Panc1 (cell line): ENCODE data around the gene CLP1. TPM values are rescaled to one million over a fixed set of nuclear protein-coding genes. Genes with fewer than 3 reads are reported as not detected.

Experiments used
- ATAC-seq: fragments of 200-7000 bp; cut with Tn5 transposase; 2 replicates; pipeline ENCODE4 v1.9.1; 2020; ENCODE audit warnings: mild to moderate bottlenecking, moderate library complexity
- BruUV-seq: library from RNA; stranded (reverse); fragments of 400-500 nt; replicated peaks from 2 replicates; lab custom pipeline; 2021; lab: Mats Ljungman, UMichigan
- CTCF ChIA-PET: fragments of 300-600 bp; sonication (Branson Sonifier 250); formaldehyde crosslinking; loops from one replicate; lab custom pipeline; 2022; ENCODE audit warnings: antibody characterized with exemption; lab: Charles Lee
- POLR2A ChIA-PET: fragments of 300-600 bp; sonication (Branson Sonifier 250); formaldehyde crosslinking; loops from one replicate; lab custom pipeline; 2022; ENCODE audit warnings: antibody characterized with exemption; lab: Charles Lee
- DNase-seq: peaks from one replicate; pipeline ENCODE4 v3.0.0-alpha.2; 2010; ENCODE audit warnings: low read depth, low spot score
- H3K27ac ChIP-seq: 2 replicates; pipeline ENCODE4 v1.5.1; 2011; ENCODE audit warnings: mild to moderate bottlenecking, low read length, inconsistent platforms
- H3K27me3 ChIP-seq: fragments of 200-500 bp; sonication (Bioruptor generic); 2 replicates; pipeline ENCODE4 v1.6.0; 2014; ENCODE audit warnings: low read length, inconsistent platforms; ENCODE audit not compliant: control insufficient read depth, insufficient read depth
- H3K36me3 ChIP-seq: fragments of 200-500 bp; sonication (Bioruptor generic); 2 replicates; pipeline ENCODE4 v1.5.1; 2014; ENCODE audit warnings: inconsistent platforms, mild to moderate bottlenecking, low read length, moderate library complexity; ENCODE audit not compliant: control insufficient read depth, insufficient read depth
- H3K4me1 ChIP-seq: 2 replicates; pipeline ENCODE4 v1.5.1; 2011; ENCODE audit warnings: inconsistent platforms, mild to moderate bottlenecking, low read length, moderate library complexity; ENCODE audit not compliant: control insufficient read depth, insufficient read depth
- H3K4me3 ChIP-seq, 2 experiments: 2 replicates each; pipeline ENCODE4 v1.5.1; 2011 to 2012; ENCODE audit warnings: low read depth in 2 of 2, low read length in 2 of 2, mild to moderate bottlenecking in 2 of 2, inconsistent platforms in 1 of 2, moderate library complexity in 1 of 2
- H3K9me3 ChIP-seq: fragments of 200-500 bp; sonication (Bioruptor generic); 2 replicates; pipeline ENCODE4 v1.5.1; 2014; ENCODE audit warnings: low read depth, mild to moderate bottlenecking, inconsistent platforms, low read length, moderate library complexity; ENCODE audit not compliant: control insufficient read depth, insufficient read depth
- CTCF ChIP-seq: fragments of 450-650 bp; IDR thresholded peaks from 2 replicates; pipeline ENCODE4 v1.5.1; 2017; ENCODE audit warnings: mild to moderate bottlenecking
- POLR2AphosphoS5 ChIP-seq: IDR thresholded peaks from 2 replicates; pipeline ENCODE4 v1.6.1; 2012; ENCODE audit warnings: mild to moderate bottlenecking, low read depth, low read length, moderate library complexity
- REST ChIP-seq, 2 experiments: IDR thresholded peaks; 2 replicates each; pipeline ENCODE4 v1.6.1; 2011 to 2012; ENCODE audit warnings: low read depth in 2 of 2, control low read depth in 1 of 2, low read length in 1 of 2, mild to moderate bottlenecking in 1 of 2, moderate library complexity in 1 of 2; ENCODE audit not compliant: insufficient read depth in 1 of 2
- SIN3A ChIP-seq: IDR thresholded peaks from 2 replicates; pipeline ENCODE4 v1.6.1; 2012; ENCODE audit warnings: low read depth, mild to moderate bottlenecking, low read length, moderate library complexity, borderline replicate concordance; ENCODE audit not compliant: insufficient read depth
- TCF7L2 ChIP-seq: IDR thresholded peaks from 2 replicates; pipeline ENCODE4 v1.6.1; 2011; ENCODE audit warnings: mild to moderate bottlenecking, low read depth, low read length, inconsistent platforms
- in situ Hi-C: cut with HindIII; loops from 2 replicates; pipeline ENCODE4 v1.10.0; 2016; ENCODE audit warnings: low sequenced_read_pairs, low pct_unique_long_range_greater_than_20kb
- intact Hi-C: fragments of 100-400 bp; cut with micrococcal nuclease; formaldehyde crosslinking; loops from one replicate; pipeline ENCODE4 v1.10.0; 2022; ENCODE audit not compliant: unreplicated experiment
- total RNA-seq: library from RNA; stranded (reverse); gene quantifications from one replicate; pipeline ENCODE4 v1.2.1, GENCODE V29; 2021; ENCODE audit not compliant: unreplicated experiment

Gene CLP1
- total RNA-seq, 1 experiment from 2014 or later = 17.7 TPM

- Histone ChIP-seq H3K4me1 (no peaks in the 10 kb centered on the region), H3K9me3 (no peaks in the 10 kb centered on the region), H3K4me3 (no peak overlapping the region), H3K36me3 (no peaks in the 10 kb centered on the region), H3K27ac (no peak overlapping the region), H3K27me3 (no peaks in the 10 kb centered on the region)
- DNase-seq (no peak), ATAC-seq (no peak)
- no TSS peak for BruUV-seq
- in situ Hi-C loops = no loop called here
- intact Hi-C loops = no loop called here
- ChIA-PET POLR2A (no interaction called here), CTCF (no interaction called here)
- no peak for TF ChIP-seq SIN3A
- TF ChIP-seq TCF7L2 = no peak
- TF ChIP-seq REST (IDR thresholded peaks at IDR 0.05; ENCODE audit: insufficient read depth in 1 of 2, low read depth in 2 of 2, low read length in 1 of 2) = no peak
Observed at GRCh38 chr11:57618438-57618837, 39.1 kb upstream of the CLP1 start.

GRCh38 chr11:57619331-57619730 lies 38.2 kb upstream of the CLP1 start:
- ChIA-PET POLR2A (no interaction called here), CTCF (no interaction called here)
- H3K36me3 ChIP-seq = no peaks in the 10 kb centered on the region

More at GRCh38 chr11:57619331-57619730, 38.2 kb upstream of the CLP1 start:
- DNase-seq (no peak), ATAC-seq (no peak)
- no TSS peak for BruUV-seq
- no peak for TF ChIP-seq TCF7L2
- no peak for TF ChIP-seq POLR2AphosphoS5
- no peak for TF ChIP-seq SIN3A
- TF ChIP-seq CTCF = no peak; the same call in 1 of the 2 replicates
- TF ChIP-seq REST (IDR thresholded peaks at IDR 0.05; ENCODE audit: insufficient read depth in 1 of 2, low read depth in 2 of 2, low read length in 1 of 2) = no peak
- in situ Hi-C loops (no loop called here), intact Hi-C loops (no loop called here)
- Histone ChIP-seq H3K4me3 (no peak overlapping the region), H3K27ac (no peak overlapping the region), H3K4me1 (no peaks in the 10 kb centered on the region), H3K9me3 (no peaks in the 10 kb centered on the region), H3K27me3 (no peaks in the 10 kb centered on the region)
